ENCODE measurements around the gene ST3GAL4. TPM values are rescaled to one million over a fixed set of nuclear protein-coding genes. Genes with fewer than 3 reads are reported as not detected.

ST3GAL4 gene
- total and polyA plus RNA-seq, 10 of the 15 experiments (the other 5 are each of a cell fraction or from before 2014, with no cell fraction given) = 3.8 to 8.1 (median 6.5) TPM; not detected in 2

- ChIA-PET POLR2A (interaction anchor here (1.0 kb wide), 1 partner anchor 110 kb away, joined by 3 read pairs; no protein-coding TSS in a partner anchor), RAD21 (ENCODE audit: unreplicated experiment) (interaction anchor here (0.8 to 2.4 kb wide), 4 partner anchors 60 to 110 kb away, joined by 5 to 16 read pairs (median 8); no protein-coding TSS in a partner anchor), SMC1A (ENCODE audit: uncharacterized antibody, unreplicated experiment) (interaction anchor here (0.9 to 2.5 kb wide), 10 partner anchors 9 to 647 kb away, joined by 3 to 11 read pairs (median 3); no protein-coding TSS in a partner anchor), CTCF (interaction anchor here (0.9 to 1.7 kb wide), 8 partner anchors 13 to 113 kb away, joined by 4 to 14 read pairs (median 7); no protein-coding TSS in a partner anchor)
- H3K9me3 ChIP-seq (replicated peaks; ENCODE audit: control insufficient read depth, insufficient read depth, low read length) = no peaks in the 10 kb centered on the region
- in situ Hi-C loops (cut with MboI) = no loop called here
- peaks cover 0 to 2% of the 10 kb centered on the region in 2 experiments; a peak in 2 of 4 replicates for H3K27me3 ChIP-seq (replicated peaks in 1 of 2; ENCODE audit: control insufficient read depth in 2 of 2, insufficient read depth in 2 of 2, low read length in 1 of 2)
- FAIRE-seq (peak; percentile 75), DNase-seq (ENCODE audit: low read depth, low spot score) (no peak), ATAC-seq (no peak)
- BruUV-seq (replicated peaks) = no TSS peak
- intact Hi-C loops (cut with micrococcal nuclease; ENCODE audit: unreplicated experiment) = loop anchor here (2.0 kb wide), 1 partner anchor 110 kb away; no protein-coding TSS in a partner anchor
- 40% methylated on average over 5 of the region's 6 CpGs for WGBS (ENCODE audit: insufficient coverage, insufficient replicate concordance, low lambda C conversion rate, missing lambda C conversion rate)
- no peaks in the 10 kb centered on the region for H3K36me3 ChIP-seq (ENCODE audit: control insufficient read depth in 2 of 2, insufficient read depth in 2 of 2, low read length in 1 of 2)
- H2AFZ ChIP-seq (ENCODE audit: control insufficient read depth, low read depth, low read length) = no peak overlapping the region
- H3K4me1 ChIP-seq (ENCODE audit: control insufficient read depth, insufficient read depth, low read length) = peaks cover 13% of the 10 kb centered on the region
- H3K4me3 ChIP-seq = no peak overlapping the region
- H3K27ac ChIP-seq (ENCODE audit: control insufficient read depth, insufficient read depth) = no peak overlapping the region
- H4K20me1 ChIP-seq (ENCODE audit: control insufficient read depth, insufficient read depth) = no peaks in the 10 kb centered on the region
- no peak overlapping the region for H3K9ac ChIP-seq (ENCODE audit: control insufficient read depth, insufficient read depth, low read length)
- H3K4me2 ChIP-seq (ENCODE audit: control insufficient read depth, insufficient read depth) = peak overlapping the region; percentile 5; the same call in 1 of the 2 replicates
- H3K79me2 ChIP-seq (ENCODE audit: control insufficient read depth, insufficient read depth, low read length) = no peaks in the 10 kb centered on the region
- no peak for TF ChIP-seq HDAC6 (IDR thresholded peaks at IDR 0.05; ENCODE audit: unreplicated experiment)
- no peak for TF ChIP-seq ATF2 (IDR thresholded peaks at IDR 0.05; ENCODE audit: low read length)
- no peak for TF ChIP-seq SUPT20H (IDR thresholded peaks at IDR 0.05; ENCODE audit: borderline replicate concordance, control insufficient read depth, low read depth, low read length)
- no peak for TF ChIP-seq PBX3 (IDR thresholded peaks at IDR 0.05; ENCODE audit: insufficient replicate concordance, low read depth, low read length)
- no peak for TF ChIP-seq CTCF (IDR thresholded peaks at IDR 0.05 in 2 of 3, conservative IDR thresholded peaks at IDR 0.05 in 1 of 3; ENCODE audit: control insufficient read depth in 2 of 3, extremely low read depth in 1 of 3, insufficient read depth in 1 of 3, low read depth in 3 of 3, low read length in 3 of 3)
- TF ChIP-seq ZNF24 (IDR thresholded peaks at IDR 0.05) = no peak
- TF ChIP-seq PKNOX1 (IDR thresholded peaks at IDR 0.05) = no peak
- TF ChIP-seq HDAC2 (IDR thresholded peaks at IDR 0.05) = no peak
- no peak for TF ChIP-seq CREB1 (IDR thresholded peaks at IDR 0.05; ENCODE audit: low read depth)
- TF ChIP-seq ELK1 (IDR thresholded peaks at IDR 0.05; ENCODE audit: low read depth, low read length) = no peak
- TF ChIP-seq BACH1 (IDR thresholded peaks at IDR 0.05; ENCODE audit: borderline replicate concordance) = no peak
- TF ChIP-seq ZNF622 (IDR thresholded peaks at IDR 0.05) = no peak
- TF ChIP-seq MYC (IDR thresholded peaks at IDR 0.05; ENCODE audit: insufficient read depth, insufficient read length, insufficient replicate concordance, low read length, severe bottlenecking) = no peak
- no peak for TF ChIP-seq CBX5 (IDR thresholded peaks at IDR 0.05; ENCODE audit: low read depth)
- TF ChIP-seq BHLHE40 (IDR thresholded peaks at IDR 0.05; ENCODE audit: borderline replicate concordance in 1 of 2, low read depth in 2 of 2, low read length in 1 of 2) = no peak
- no peak for TF ChIP-seq MYB (IDR thresholded peaks at IDR 0.05; ENCODE audit: borderline replicate concordance, low read depth, low read length)
Observed at GRCh38 chr11:126420698-126421256, 65.3 kb downstream of the ST3GAL4 start.

Data from GM12878 (cell line).